Measurements from ENCODE around the gene ATRIP.

GRCh38 chr3:48418140-48418539 lies 28.4 kb upstream of the ATRIP start:
- TF ChIP-seq POLR2A (IDR thresholded peaks at IDR 0.05; ENCODE audit: extremely low read depth, insufficient read length): no peak
- no peak for TF ChIP-seq CTCF (IDR thresholded peaks at IDR 0.05; ENCODE audit: low read depth, low read length)

Data from NB4 (cell line).